ENCODE data around the gene ZNF407. TPM values are rescaled to one million over a fixed set of nuclear protein-coding genes. Genes with fewer than 3 reads are reported as not detected.
"Not testable (repeated sequence)": the region's sequence is repeated elsewhere in the genome, so short reads cannot be mapped to it uniquely, and the experiment has no call there.

The ZNF407 gene
- total RNA-seq, 1 donor from 2014 or later = 10.6 TPM

- Histone ChIP-seq H3K9me3 (replicated peaks) (no peaks in the 10 kb centered on the region), H3K4me1 (peaks cover 10% of the 10 kb centered on the region), H3K27me3 (ENCODE audit: low read depth) (no peaks in the 10 kb centered on the region), H3K36me3 (no peaks in the 10 kb centered on the region), H3K27ac (replicated peaks) (no peak overlapping the region), H3K4me3 (no peak overlapping the region)
- TF ChIP-seq CTCF (IDR thresholded peaks at IDR 0.05; ENCODE audit: borderline replicate concordance) = no peak
- intact Hi-C loops (cut with micrococcal nuclease) = no loop called here
- DNase-seq = no peak
These were observed 41.5 kb upstream of the ZNF407 start for GRCh38 chr18:74556126-74556525.

GRCh38 chr18:74558096-74558495 is 39.6 kb upstream of the ZNF407 start:
- no peak overlapping the region for H3K4me3 ChIP-seq
- H3K9me3 ChIP-seq (replicated peaks) = no peaks in the 10 kb centered on the region
- no peaks in the 10 kb centered on the region for H3K27me3 ChIP-seq (ENCODE audit: low read depth)
- peaks cover 3% of the 10 kb centered on the region for H3K4me1 ChIP-seq
- no peak overlapping the region for H3K27ac ChIP-seq (replicated peaks)
- no peaks in the 10 kb centered on the region for H3K36me3 ChIP-seq
- no peak for TF ChIP-seq CTCF (IDR thresholded peaks at IDR 0.05; ENCODE audit: borderline replicate concordance)
- intact Hi-C loops (cut with micrococcal nuclease) = no loop called here
- no peak for DNase-seq

DNA sequence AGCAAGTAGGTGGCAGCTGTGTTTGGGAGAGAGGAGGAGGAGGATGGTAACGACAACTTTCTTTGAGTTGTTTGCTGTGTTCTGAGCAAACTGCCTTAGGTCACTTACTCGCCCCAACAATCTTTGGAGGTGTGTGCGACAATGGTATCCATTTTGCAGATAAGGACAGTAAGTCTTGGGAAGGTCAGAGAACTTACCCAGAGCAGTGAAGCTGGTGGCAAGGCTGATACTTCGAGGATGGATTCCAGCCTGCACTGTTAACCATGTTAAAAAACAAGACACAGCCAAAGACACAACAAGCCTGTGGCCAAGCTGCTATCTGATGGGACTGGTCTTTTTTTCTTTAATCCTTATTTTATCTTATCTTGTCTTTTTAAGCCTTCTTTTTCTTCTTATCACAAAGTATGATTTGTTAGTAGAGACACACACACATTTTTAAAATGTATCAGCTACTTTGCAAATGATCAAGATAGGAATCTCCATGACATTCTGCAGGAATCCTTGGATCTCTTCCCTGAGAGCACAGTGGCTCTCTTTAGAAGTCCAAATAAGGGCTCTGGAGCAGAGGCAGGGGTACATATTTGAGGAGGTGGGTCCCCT is 35.4 kb upstream of the ZNF407 start:
- H3K9me3 ChIP-seq (replicated peaks) = peaks cover 7% of the 10 kb centered on the region
- DNase-seq = no peak
- TF ChIP-seq CTCF (IDR thresholded peaks at IDR 0.05; ENCODE audit: borderline replicate concordance) = no peak
- no peaks in the 10 kb centered on the region for H3K36me3 ChIP-seq
- no peak overlapping the region for H3K27ac ChIP-seq (replicated peaks)
- intact Hi-C loops (cut with micrococcal nuclease) = no loop called here
- peaks cover 11% of the 10 kb centered on the region for H3K4me1 ChIP-seq
- H3K27me3 ChIP-seq (ENCODE audit: low read depth) = no peaks in the 10 kb centered on the region
- no peak overlapping the region for H3K4me3 ChIP-seq

GRCh38 chr18:74562775-74563174 is 34.9 kb upstream of the ZNF407 start:
- intact Hi-C loops (cut with micrococcal nuclease) = no loop called here

GRCh38 chr18:74563999-74564398 is 33.7 kb upstream of the ZNF407 start:
- intact Hi-C loops (cut with micrococcal nuclease) = no loop called here
- Histone ChIP-seq H3K9me3 (replicated peaks) (peaks cover 10% of the 10 kb centered on the region), H3K4me3 (no peak overlapping the region), H3K4me1 (peaks cover 9% of the 10 kb centered on the region), H3K36me3 (no peaks in the 10 kb centered on the region), H3K27me3 (ENCODE audit: low read depth) (no peaks in the 10 kb centered on the region), H3K27ac (replicated peaks) (no peak overlapping the region)
- no peak for TF ChIP-seq CTCF (IDR thresholded peaks at IDR 0.05; ENCODE audit: borderline replicate concordance)
- DNase-seq = no peak

More at GRCh38 chr18:74562775-74563174, 34.9 kb upstream of the ZNF407 start:
- TF ChIP-seq CTCF (IDR thresholded peaks at IDR 0.05; ENCODE audit: borderline replicate concordance) = no peak
- Histone ChIP-seq H3K4me3 (no peak overlapping the region), H3K36me3 (no peaks in the 10 kb centered on the region), H3K27ac (replicated peaks) (no peak overlapping the region), H3K27me3 (ENCODE audit: low read depth) (no peaks in the 10 kb centered on the region), H3K4me1 (peaks cover 10% of the 10 kb centered on the region), H3K9me3 (replicated peaks) (peaks cover 10% of the 10 kb centered on the region)
- no peak for DNase-seq

GRCh38 chr18:74565164-74565563 is 32.5 kb upstream of the ZNF407 start:
- H3K27me3 ChIP-seq (ENCODE audit: low read depth); H3K27ac ChIP-seq (replicated peaks); H3K36me3 ChIP-seq; DNase-seq; H3K9me3 ChIP-seq (replicated peaks); intact Hi-C loops (cut with micrococcal nuclease); H3K4me3 ChIP-seq: not testable (repeated sequence)
- H3K4me1 ChIP-seq = peaks cover 17% of the 10 kb centered on the region

GRCh38 chr18:74565993-74566392 is 31.7 kb upstream of the ZNF407 start:
- intact Hi-C loops (cut with micrococcal nuclease) = not testable (repeated sequence)
- H3K4me1 ChIP-seq = peaks cover 17% of the 10 kb centered on the region

More at GRCh38 chr18:74565993-74566392, 31.7 kb upstream of the ZNF407 start:
- H3K27me3 ChIP-seq (ENCODE audit: low read depth); H3K4me3 ChIP-seq; H3K9me3 ChIP-seq (replicated peaks); H3K36me3 ChIP-seq; DNase-seq; H3K27ac ChIP-seq (replicated peaks): not testable (repeated sequence)
